Peyer's patch (tissue), 4 donors: ENCODE results near the gene ATP11A.

Experiments used
- POLR2A ChIP-seq, 2 donors: fragments of 450-650 bp; IDR thresholded peaks; one replicate each; pipeline ENCODE4 v1.5.1; 2017; ENCODE audit warnings: antibody characterized with exemption in 2 of 2, mild to moderate bottlenecking in 2 of 2, moderate library complexity in 2 of 2
- TF ChIP-seq, protein P1 (sequence below), 6 experiments: fragments of 450-650 bp in 4 of 6; fragments of 200-600 bp in 2 of 6; sonication (generic) in 1 of 6; IDR thresholded peaks; one replicate each; pipeline ENCODE4 v1.5.1; 2017 to 2019; ENCODE audit warnings: antibody characterized with exemption in 6 of 6, mild to moderate bottlenecking in 3 of 6, moderate library complexity in 1 of 6

DNA sequence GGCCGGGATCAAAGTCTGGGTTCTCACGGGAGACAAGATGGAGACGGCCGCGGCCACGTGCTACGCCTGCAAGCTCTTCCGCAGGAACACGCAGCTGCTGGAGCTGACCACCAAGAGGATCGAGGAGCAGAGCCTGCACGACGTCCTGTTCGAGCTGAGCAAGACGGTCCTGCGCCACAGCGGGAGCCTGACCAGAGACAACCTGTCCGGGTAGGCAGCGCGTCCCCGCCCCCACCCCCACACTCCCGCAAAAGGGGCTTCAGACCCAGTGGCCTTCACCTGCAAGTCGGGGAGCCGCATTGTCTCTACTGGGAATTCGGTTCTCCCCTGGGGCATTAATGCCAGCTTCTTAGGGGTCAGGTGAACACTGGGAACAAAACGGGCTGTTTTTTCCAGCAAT, 164.5 kb downstream of the ATP11A start:
- TF ChIP-seq, protein P1, sequence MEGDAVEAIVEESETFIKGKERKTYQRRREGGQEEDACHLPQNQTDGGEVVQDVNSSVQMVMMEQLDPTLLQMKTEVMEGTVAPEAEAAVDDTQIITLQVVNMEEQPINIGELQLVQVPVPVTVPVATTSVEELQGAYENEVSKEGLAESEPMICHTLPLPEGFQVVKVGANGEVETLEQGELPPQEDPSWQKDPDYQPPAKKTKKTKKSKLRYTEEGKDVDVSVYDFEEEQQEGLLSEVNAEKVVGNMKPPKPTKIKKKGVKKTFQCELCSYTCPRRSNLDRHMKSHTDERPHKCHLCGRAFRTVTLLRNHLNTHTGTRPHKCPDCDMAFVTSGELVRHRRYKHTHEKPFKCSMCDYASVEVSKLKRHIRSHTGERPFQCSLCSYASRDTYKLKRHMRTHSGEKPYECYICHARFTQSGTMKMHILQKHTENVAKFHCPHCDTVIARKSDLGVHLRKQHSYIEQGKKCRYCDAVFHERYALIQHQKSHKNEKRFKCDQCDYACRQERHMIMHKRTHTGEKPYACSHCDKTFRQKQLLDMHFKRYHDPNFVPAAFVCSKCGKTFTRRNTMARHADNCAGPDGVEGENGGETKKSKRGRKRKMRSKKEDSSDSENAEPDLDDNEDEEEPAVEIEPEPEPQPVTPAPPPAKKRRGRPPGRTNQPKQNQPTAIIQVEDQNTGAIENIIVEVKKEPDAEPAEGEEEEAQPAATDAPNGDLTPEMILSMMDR (IDR thresholded peaks at IDR 0.05), result no peak
- no peak for TF ChIP-seq POLR2A (IDR thresholded peaks at IDR 0.05)
